Activated naive CD4-positive, alpha-beta T cell (primary cell): ENCODE measurements around the gene XCL1.
"Not testable (repeated sequence)": the region's sequence is repeated elsewhere in the genome, so short reads cannot be mapped to it uniquely, and the experiment has no call there.

Source experiments
- DNase-seq, 4 experiments: peaks; one replicate each; lab custom pipeline; 2025; lab: John Stamatoyannopoulos, UW

The XCL1 gene

GRCh38 chr1:168576245-168576688, at the start of gene XCL1:
Gene XCL1, plus strand, starts transcription at chr1:168576605. Its CDS starts 33 bp downstream, at chr1:168576638.
- not testable (repeated sequence) for DNase-seq

GRCh38 chr1:168529518-168529917, 46.9 kb upstream of the XCL1 start:
- no peak for DNase-seq

GRCh38 chr1:168531615-168532345, 44.6 kb upstream of the XCL1 start:
- DNase-seq: no peak

DNA sequence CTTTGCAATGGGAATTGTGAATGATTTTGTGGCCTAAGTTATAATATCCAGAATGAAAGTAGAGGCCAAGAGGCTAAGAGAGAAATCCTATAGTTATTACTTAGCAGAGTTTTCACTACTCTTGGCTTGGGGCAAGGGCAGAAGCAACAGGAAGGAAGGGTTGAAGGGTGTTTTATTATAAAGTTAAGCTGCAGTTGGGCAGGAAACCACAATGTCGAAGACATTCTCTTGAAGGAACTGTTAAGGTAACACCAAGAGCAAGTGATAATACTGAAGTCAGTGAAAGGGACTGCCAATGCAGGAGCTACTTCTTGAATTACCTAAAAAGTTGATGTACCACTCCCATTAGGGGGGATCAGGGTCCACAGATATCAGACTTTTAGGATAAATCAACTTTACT, 40.9 kb upstream of the XCL1 start:
- DNase-seq: no peak

DNA sequence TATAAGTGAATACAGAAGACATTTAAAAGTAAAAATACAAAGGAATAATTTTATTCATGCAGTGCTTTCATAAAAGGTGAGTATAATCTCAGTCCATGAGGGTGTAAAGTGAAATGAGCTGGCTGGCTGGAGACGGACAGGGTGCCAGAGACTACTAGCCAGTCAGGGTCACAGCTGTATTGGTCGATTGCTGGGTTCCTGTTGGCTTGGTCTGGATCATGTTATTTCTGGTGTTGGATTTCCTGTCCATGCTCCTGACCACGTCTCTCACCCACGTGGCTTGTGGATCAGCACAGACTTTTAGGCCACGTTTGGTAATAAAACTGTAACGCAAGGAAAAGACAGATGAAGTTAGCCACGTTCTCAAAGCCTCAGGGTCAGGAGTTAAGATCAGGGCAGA, 35.6 kb upstream of the XCL1 start:
- not testable (repeated sequence) for DNase-seq

DNA sequence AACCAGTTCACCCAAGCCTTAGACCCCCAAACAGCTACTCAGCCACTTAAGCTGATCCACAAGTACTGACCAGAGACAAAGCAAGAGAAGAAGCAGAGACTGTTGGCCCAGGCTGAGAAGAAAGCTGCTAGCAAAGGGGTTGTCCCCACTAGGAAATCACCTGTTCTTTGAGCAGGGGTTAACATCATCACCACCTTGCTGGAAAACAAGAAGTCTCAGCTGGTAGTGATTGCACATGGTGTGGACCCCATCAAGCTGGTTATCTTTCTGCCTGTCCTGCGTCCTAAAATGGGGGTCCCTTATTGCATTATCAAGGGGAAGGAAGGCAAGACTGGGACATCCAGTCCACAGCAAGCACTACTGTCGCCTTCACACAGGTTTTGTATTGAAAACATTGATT, 33.4 kb upstream of the XCL1 start:
- DNase-seq: not testable (repeated sequence)

GRCh38 chr1:168543840-168544498, 32.4 kb upstream of the XCL1 start, which contains the start of gene XCL2:
Gene XCL2, minus strand, starts transcription at chr1:168543997. Its CDS starts 33 bp downstream, at chr1:168543964.
- not testable (repeated sequence) for DNase-seq

DNA sequence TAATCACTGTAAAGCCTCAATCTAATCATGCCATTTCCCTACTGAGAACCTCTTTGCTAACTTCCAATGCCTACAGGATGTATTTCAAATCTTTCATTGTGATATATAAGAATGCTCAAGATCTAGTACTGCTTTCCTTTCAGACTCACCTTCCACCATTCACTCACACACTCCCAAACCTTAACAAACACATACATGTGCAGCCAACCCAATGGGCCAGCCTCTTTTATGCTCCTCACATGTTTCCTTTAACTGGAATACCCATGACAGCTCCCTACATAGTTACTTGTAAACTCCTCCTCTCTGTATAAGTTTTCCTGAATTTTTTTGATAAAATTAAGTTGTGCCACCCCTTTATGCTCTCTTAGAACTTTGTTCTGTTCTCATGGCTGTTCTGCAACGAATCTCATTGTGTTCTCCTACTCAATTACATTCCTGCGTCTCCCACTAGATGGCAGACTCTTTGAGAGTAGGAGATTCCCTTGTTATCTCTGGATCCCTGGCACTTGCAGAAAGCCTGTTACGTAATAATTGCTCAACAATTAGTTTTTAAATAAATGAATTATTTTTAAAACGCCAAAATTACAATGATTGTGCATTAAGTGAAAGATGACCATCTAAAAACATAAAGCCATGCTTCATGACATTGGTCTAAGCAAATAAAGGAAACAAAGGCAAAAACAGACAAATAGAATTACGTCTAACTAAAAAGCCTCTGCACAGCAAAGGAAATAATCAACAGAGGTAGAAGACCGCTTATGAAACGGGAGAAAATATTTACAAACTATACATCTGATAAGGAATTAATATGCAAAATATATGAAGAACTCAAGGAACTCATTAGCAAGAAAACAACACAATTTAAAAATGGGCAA, 30.5 kb upstream of the XCL1 start:
- DNase-seq: not testable (repeated sequence)

- DNase-seq: not testable (repeated sequence)
These were observed 29.9 kb upstream of the XCL1 start for GRCh38 chr1:168546553-168546895.

DNA sequence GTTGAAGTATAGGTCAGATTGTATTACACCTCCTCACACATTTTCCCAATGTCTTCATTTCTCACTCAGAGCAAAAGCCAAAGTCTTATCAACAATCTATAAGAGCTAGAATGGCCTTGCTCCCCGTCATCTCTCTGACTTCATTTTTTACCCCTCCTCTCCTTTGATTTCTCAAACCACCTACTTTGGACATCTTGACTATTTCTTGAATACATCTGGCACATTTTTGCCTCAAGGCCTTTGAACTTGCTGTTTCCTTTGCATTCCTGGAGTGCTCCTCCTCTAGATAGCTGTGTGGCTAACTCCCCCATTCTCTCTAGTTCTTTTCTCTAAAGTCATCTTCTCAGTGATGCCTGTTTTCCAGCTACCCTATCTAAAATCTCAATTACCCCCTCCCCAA, 25.4 kb upstream of the XCL1 start:
- DNase-seq: no peak

GRCh38 chr1:168551688-168552087, 24.7 kb upstream of the XCL1 start:
- DNase-seq: no peak

GRCh38 chr1:168552961-168553360, 23.4 kb upstream of the XCL1 start:
- DNase-seq: no peak

- DNase-seq: no peak
These were observed 22.5 kb upstream of the XCL1 start for GRCh38 chr1:168553680-168554553.

DNA sequence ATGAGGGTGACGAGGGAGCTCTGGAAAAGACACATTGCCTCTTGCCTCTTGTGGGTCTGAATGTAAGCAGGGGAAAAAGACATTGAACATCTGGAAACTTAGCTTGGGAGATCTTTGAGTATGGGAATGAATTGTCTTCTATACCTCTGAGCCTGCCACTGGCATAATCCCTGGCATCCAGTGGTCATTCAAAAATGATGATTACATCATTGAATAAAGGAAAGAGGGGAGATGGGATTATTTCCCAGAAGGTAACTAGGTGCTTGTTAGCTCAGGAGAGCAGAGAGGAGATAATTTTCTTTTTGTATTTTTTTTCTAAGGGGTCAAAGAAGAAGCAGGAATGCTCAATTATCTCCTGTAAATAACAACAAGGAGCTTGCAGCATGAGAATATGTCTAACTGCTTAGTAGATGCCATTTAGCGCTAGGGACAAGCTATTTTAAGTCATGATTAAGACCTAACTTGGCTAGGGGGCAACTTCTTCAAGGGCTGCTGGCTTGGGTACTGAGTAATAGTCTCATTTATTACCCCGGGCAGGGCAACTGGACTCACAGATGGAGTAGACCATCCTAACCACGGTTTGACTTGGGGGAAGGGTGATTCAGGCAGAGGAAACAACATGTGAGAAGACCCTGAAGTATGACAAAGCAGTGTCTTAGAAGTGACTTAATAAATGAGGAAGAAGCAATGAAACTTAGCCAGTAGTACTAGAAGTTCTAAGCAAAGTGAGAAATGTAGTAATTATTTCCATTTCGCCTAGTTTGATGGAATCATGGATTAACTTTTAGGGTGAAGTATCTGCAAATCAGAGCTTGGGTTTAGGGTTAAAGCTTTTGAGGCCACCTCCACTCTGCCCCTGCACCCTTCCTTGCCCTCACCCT, 21.6 kb upstream of the XCL1 start:
- no peak for DNase-seq

DNA sequence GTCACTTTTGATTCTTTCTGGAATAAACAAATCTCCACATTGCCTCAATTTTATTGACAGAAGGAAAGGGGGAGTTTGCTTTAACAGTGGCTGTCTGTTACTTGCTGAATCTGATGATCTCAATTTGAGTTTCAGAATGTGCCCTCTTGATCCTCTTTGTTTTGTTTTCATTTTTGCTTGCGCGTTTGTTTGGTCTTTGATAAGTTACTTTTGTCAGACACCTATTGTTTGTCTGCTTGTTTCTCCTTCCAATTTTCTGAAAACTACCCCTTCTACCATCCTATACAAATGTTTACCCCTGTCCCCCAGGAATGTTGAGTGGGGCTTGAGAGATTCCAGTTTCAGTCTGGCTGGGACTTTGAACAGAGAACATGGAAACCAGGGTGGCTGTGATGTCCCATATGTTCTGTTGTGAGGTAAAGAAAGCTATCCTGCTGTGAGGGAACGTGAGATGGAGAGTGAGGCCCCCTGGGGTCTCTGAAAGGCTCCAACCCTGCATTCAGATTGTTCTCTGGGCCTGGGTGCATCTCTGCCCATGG, 20.8 kb upstream of the XCL1 start:
- DNase-seq: no peak

- DNase-seq: no peak
These were observed 19.8 kb upstream of the XCL1 start for GRCh38 chr1:168556647-168557046.

DNA sequence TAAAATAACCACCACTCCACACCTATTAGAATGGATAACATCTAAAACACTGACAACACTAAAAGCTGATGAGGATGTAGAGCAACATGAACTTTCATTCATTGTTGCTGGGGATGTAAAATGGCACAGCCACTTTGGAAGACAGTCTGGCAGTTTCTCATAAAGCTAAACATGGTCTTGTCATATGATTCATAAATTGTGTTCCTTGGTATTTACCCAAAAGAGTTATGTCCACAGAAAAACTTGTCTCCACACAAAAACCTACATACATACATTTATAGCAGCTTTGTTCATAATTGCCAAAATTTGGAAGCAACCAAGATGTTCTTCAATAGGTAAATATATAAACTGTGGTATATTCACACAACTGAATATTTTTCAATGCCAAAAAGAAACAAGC, 16.0 kb upstream of the XCL1 start:
- DNase-seq: no peak

DNA sequence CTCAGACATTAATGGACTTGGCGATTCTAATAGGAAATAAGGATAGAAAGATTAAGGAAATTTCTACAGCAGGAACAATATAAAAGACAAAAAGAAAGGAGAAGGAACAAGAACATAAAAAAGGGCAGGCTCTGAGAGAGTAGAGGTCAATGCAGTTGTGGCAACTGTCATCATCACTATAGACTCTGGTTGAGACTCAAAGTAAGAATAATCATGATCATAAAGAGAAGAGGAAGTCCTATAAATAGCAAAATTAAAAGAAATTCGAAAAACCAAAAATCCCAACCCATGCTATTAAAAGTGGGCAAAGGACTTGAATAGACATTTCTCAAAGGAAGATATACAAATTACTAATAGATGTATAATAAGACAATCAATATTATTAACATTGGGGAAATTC, 14.4 kb upstream of the XCL1 start:
- no peak for DNase-seq

DNA sequence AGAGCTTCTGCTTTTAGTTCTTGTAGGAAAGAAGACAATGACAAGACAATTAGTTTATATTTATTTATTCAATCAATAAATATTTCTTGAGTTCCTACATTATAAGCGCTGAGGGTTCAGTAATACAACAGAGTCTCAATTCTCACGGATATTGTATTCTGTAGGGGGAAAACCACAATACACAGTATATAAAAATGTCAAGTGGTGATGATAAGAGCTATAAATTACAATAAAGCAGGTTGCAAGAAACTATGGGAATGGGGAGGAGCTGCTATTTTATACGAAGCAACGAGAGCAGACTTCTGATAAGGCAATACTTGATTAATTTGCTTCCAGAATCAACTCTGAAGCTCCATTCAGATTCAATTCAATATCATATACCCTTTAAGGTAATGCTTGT, 10.6 kb upstream of the XCL1 start:
- DNase-seq: no peak

- no peak for DNase-seq
These were observed 9.4 kb upstream of the XCL1 start for GRCh38 chr1:168567007-168567406.
